GM23338 (cell line): ENCODE results near the gene CDK14.

Source experiments
- CREB1 ChIP-seq: fragments of 250-450 bp; sonication (Bioruptor Pico); IDR thresholded peaks from 2 replicates; pipeline ENCODE4 v1.5.0; 2020; ENCODE audit warnings: low read depth, mild to moderate bottlenecking, moderate library complexity
- EZH2 ChIP-seq: fragments of 200-600 bp; sonication (generic); IDR thresholded peaks from one replicate; pipeline ENCODE4 v1.8.0; 2017; ENCODE audit warnings: antibody characterized with exemption, mild to moderate bottlenecking, low read depth; ENCODE audit not compliant: unreplicated experiment
- EZH2phosphoT487 ChIP-seq: fragments of 200-600 bp; sonication (generic); IDR thresholded peaks from one replicate; pipeline ENCODE4 v1.8.1; 2018; ENCODE audit warnings: antibody characterized with exemption; ENCODE audit not compliant: unreplicated experiment
- JUNB ChIP-seq: IDR thresholded peaks from one replicate; pipeline ENCODE4 v1.6.1; 2016; ENCODE audit warnings: antibody characterized with exemption; ENCODE audit not compliant: unreplicated experiment
- NANOG ChIP-seq: IDR thresholded peaks from 2 replicates; pipeline ENCODE4 v1.6.1; 2016; ENCODE audit warnings: antibody characterized with exemption, borderline replicate concordance
- POLR2AphosphoS5 ChIP-seq: IDR thresholded peaks from 2 replicates; pipeline ENCODE4 v1.6.1; 2016; ENCODE audit warnings: antibody characterized with exemption, low read depth
- ZNF331 ChIP-seq: fragments of 250-450 bp; sonication (Bioruptor Pico); IDR thresholded peaks from 2 replicates; pipeline ENCODE4 v1.5.0; 2020; ENCODE audit warnings: low read depth, mild to moderate bottlenecking, moderate library complexity
- TF ChIP-seq, protein P1 (sequence below): IDR thresholded peaks from 2 replicates; pipeline ENCODE4 v1.6.1; 2016; ENCODE audit warnings: antibody characterized with exemption
- TF ChIP-seq, protein P2 (sequence below), 2 experiments: fragments of 200-600 bp in 1 of 2; sonication (generic) in 1 of 2; conservative IDR thresholded peaks; 2 replicates each; pipeline versions ENCODE4 v1.5.1 to v1.6.1; 2016 to 2017; ENCODE audit warnings: antibody characterized with exemption in 2 of 2, low read depth in 2 of 2, mild to moderate bottlenecking in 2 of 2, moderate library complexity in 1 of 2
- TF ChIP-seq, protein P3 (sequence below): IDR thresholded peaks from one replicate; pipeline ENCODE4 v1.6.1; 2018; ENCODE audit warnings: antibody characterized with exemption; ENCODE audit not compliant: unreplicated experiment
- TF ChIP-seq, protein P4 (sequence below): fragments of 250-450 bp; sonication (Bioruptor Pico); IDR thresholded peaks from 2 replicates; pipeline ENCODE4 v1.5.0; 2020; ENCODE audit warnings: mild to moderate bottlenecking, moderate library complexity

DNA sequence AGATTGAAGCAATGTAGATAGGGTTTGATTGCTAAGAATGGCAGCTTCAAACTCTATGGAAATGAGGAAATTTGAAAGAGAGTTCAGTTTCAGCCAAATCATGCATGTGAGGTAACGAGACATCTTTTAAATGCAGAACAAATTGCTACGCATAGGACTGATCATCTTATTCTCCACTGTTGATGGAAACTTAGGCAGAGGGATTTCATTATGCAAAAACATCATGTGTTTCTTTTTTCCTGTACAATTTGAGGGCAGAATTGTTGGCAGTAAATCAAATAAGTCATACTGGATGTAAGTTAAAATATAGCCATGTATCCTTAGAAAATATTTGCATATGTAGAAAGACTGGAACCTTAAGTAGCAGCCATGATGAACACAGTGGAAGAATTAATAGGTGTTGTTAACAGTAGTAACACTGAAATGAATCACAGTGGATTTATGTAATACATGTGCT, 327.4 kb downstream of the CDK14 start:
- TF ChIP-seq, protein P1, sequence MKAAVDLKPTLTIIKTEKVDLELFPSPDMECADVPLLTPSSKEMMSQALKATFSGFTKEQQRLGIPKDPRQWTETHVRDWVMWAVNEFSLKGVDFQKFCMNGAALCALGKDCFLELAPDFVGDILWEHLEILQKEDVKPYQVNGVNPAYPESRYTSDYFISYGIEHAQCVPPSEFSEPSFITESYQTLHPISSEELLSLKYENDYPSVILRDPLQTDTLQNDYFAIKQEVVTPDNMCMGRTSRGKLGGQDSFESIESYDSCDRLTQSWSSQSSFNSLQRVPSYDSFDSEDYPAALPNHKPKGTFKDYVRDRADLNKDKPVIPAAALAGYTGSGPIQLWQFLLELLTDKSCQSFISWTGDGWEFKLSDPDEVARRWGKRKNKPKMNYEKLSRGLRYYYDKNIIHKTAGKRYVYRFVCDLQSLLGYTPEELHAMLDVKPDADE: no peak
- TF ChIP-seq, protein P2, sequence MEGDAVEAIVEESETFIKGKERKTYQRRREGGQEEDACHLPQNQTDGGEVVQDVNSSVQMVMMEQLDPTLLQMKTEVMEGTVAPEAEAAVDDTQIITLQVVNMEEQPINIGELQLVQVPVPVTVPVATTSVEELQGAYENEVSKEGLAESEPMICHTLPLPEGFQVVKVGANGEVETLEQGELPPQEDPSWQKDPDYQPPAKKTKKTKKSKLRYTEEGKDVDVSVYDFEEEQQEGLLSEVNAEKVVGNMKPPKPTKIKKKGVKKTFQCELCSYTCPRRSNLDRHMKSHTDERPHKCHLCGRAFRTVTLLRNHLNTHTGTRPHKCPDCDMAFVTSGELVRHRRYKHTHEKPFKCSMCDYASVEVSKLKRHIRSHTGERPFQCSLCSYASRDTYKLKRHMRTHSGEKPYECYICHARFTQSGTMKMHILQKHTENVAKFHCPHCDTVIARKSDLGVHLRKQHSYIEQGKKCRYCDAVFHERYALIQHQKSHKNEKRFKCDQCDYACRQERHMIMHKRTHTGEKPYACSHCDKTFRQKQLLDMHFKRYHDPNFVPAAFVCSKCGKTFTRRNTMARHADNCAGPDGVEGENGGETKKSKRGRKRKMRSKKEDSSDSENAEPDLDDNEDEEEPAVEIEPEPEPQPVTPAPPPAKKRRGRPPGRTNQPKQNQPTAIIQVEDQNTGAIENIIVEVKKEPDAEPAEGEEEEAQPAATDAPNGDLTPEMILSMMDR (conservative IDR thresholded peaks at IDR 0.05; ENCODE audit: low read depth in 2 of 2): no peak
- TF ChIP-seq EZH2phosphoT487 (no peak), POLR2AphosphoS5 (no peak), EZH2 (no peak), CREB1 (CRISPR knock-in tag) (no peak), NANOG (no peak), ZNF331 (CRISPR knock-in tag) (no peak), JUNB (no peak)
- TF ChIP-seq, protein P3, sequence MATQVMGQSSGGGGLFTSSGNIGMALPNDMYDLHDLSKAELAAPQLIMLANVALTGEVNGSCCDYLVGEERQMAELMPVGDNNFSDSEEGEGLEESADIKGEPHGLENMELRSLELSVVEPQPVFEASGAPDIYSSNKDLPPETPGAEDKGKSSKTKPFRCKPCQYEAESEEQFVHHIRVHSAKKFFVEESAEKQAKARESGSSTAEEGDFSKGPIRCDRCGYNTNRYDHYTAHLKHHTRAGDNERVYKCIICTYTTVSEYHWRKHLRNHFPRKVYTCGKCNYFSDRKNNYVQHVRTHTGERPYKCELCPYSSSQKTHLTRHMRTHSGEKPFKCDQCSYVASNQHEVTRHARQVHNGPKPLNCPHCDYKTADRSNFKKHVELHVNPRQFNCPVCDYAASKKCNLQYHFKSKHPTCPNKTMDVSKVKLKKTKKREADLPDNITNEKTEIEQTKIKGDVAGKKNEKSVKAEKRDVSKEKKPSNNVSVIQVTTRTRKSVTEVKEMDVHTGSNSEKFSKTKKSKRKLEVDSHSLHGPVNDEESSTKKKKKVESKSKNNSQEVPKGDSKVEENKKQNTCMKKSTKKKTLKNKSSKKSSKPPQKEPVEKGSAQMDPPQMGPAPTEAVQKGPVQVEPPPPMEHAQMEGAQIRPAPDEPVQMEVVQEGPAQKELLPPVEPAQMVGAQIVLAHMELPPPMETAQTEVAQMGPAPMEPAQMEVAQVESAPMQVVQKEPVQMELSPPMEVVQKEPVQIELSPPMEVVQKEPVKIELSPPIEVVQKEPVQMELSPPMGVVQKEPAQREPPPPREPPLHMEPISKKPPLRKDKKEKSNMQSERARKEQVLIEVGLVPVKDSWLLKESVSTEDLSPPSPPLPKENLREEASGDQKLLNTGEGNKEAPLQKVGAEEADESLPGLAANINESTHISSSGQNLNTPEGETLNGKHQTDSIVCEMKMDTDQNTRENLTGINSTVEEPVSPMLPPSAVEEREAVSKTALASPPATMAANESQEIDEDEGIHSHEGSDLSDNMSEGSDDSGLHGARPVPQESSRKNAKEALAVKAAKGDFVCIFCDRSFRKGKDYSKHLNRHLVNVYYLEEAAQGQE: no peak
- TF ChIP-seq, protein P4, sequence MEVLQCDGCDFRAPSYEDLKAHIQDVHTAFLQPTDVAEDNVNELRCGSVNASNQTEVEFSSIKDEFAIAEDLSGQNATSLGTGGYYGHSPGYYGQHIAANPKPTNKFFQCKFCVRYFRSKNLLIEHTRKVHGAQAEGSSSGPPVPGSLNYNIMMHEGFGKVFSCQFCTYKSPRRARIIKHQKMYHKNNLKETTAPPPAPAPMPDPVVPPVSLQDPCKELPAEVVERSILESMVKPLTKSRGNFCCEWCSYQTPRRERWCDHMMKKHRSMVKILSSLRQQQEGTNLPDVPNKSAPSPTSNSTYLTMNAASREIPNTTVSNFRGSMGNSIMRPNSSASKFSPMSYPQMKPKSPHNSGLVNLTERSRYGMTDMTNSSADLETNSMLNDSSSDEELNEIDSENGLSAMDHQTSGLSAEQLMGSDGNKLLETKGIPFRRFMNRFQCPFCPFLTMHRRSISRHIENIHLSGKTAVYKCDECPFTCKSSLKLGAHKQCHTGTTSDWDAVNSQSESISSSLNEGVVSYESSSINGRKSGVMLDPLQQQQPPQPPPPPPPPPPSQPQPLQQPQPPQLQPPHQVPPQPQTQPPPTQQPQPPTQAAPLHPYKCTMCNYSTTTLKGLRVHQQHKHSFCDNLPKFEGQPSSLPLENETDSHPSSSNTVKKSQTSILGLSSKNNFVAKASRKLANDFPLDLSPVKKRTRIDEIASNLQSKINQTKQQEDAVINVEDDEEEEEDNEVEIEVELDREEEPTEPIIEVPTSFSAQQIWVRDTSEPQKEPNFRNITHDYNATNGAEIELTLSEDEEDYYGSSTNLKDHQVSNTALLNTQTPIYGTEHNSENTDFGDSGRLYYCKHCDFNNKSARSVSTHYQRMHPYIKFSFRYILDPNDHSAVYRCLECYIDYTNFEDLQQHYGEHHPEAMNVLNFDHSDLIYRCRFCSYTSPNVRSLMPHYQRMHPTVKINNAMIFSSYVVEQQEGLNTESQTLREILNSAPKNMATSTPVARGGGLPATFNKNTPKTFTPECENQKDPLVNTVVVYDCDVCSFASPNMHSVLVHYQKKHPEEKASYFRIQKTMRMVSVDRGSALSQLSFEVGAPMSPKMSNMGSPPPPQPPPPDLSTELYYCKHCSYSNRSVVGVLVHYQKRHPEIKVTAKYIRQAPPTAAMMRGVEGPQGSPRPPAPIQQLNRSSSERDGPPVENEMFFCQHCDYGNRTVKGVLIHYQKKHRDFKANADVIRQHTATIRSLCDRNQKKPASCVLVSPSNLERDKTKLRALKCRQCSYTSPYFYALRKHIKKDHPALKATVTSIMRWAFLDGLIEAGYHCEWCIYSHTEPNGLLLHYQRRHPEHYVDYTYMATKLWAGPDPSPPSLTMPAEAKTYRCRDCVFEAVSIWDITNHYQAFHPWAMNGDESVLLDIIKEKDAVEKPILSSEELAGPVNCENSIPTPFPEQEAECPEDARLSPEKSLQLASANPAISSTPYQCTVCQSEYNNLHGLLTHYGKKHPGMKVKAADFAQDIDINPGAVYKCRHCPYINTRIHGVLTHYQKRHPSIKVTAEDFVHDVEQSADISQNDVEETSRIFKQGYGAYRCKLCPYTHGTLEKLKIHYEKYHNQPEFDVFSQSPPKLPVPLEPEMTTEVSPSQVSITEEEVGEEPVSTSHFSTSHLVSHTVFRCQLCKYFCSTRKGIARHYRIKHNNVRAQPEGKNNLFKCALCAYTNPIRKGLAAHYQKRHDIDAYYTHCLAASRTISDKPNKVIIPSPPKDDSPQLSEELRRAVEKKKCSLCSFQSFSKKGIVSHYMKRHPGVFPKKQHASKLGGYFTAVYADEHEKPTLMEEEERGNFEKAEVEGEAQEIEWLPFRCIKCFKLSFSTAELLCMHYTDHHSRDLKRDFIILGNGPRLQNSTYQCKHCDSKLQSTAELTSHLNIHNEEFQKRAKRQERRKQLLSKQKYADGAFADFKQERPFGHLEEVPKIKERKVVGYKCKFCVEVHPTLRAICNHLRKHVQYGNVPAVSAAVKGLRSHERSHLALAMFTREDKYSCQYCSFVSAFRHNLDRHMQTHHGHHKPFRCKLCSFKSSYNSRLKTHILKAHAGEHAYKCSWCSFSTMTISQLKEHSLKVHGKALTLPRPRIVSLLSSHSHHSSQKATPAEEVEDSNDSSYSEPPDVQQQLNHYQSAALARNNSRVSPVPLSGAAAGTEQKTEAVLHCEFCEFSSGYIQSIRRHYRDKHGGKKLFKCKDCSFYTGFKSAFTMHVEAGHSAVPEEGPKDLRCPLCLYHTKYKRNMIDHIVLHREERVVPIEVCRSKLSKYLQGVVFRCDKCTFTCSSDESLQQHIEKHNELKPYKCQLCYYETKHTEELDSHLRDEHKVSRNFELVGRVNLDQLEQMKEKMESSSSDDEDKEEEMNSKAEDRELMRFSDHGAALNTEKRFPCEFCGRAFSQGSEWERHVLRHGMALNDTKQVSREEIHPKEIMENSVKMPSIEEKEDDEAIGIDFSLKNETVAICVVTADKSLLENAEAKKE (CRISPR knock-in tag): no peak
